Measurements from ENCODE around the gene LRRC8B.
"Not testable (repeated sequence)": the region's sequence is repeated elsewhere in the genome, so short reads cannot be mapped to it uniquely, and the experiment has no call there.

Gene LRRC8B

DNA sequence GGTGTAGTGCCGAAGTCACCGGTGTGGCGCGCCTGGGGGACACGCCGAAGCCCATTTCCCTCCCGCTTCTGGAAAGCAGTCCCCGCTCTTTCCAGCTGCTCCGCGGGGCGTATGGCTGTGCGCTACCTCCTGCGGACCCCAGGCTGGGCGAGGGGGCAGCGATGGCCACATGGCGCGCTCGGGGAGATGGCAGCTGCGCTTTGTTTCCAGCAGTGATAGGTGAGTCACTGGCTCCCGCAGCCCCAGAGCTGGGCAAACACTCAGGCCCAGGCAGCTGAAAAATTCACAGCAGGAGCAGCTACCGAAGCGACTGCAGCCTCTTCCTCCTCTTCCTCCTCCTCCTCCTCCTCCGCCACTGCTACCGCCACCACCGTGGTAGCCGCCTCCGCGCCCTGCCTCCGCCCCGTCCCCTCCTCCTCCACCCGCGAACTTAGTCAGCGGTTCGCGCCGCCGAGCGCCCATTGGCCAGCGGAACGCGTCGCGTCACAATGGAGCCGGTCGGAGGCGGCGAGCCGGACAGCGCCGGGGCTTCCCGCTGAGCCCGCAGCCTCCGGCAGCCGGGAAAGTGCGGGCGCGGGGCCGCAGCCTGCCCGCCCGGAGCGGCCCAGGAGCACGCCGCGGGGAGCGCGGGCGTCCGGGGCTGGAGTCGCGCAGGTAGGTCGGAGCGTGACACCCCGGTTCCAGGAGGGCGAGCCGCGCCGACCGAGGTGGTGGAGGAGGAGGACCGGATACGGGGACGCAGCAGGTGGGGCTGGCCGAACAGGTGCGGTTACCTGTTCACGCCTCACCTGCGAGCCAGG is at the start of gene LRRC8B:
Gene LRRC8B, plus strand, starts transcription at position 461 of the 800 bp plus-strand sequence. CDS start 57,822 bp downstream, outside the sequence.
- peak; percentile 87 for DNase-seq

DNA sequence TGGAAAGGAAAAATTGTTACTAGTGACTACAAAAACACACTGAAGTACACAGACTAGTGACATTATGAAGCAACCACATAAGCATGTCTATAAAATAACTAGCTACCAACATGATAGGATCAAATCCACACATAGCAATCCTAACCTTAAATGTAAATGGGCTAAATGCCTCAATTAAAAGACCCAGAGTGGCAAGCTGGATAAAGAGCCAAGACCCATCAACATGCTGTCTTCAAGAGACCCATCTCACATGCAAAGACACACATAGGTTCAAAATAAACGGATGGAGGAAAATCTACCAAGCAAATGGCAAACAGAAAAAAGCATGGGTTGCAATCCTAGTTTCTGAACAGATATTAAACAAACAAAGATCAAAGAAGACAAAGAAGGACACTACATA is 49.4 kb upstream of the LRRC8B start:
- no peak for DNase-seq

DNA sequence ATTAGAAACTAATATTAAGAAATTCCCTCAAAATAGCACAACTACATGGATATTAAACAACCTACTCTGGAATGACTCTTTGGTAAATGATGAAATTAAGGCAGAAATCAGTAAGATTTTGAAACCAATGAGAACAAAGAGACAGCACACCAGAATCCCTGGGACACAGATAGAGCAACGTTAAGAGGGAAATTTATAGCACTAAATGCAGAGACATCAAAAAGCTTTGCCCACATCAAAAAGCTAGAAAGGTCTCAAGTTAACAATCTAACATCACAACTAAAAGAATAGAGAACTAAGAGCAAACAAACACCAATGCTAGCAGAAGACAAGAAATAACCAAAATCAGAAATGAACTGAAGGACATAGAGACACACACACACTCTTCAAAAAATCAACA is 48.6 kb upstream of the LRRC8B start:
- DNase-seq, result no peak

DNA sequence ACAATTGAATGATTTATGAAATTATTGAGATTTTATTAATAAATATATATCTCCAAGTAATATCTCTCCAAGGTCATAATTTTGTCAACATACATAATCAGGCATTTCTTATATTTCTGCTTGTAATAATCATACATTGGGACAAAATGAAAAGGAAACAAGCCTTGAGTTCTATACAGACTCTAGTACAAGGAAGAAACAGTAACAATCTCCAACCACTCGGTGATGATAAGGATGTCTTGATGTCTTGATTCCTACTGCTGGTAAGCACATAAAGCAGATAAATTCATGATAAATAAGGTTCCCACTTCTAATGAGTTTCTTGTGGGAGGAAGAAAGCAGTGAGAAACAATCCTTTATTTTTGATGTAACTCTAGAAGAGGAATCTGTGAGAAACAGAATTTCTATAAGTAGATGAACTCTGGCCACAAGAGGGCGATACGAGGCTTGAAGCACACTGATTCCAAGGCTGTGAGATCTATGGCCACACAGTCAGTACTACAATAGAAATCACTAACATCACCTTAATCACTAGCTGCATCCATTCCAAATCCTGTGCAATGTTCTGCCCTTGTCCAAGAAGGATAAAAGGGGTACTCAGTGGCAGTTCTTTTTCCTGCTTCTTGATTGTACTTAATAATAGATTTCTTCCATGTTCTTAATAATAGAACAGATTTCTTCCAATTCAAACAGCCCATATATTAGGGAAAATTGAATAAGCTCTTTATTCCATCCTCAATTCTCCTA is 41.4 kb upstream of the LRRC8B start:
- DNase-seq, result peak; percentile 65

DNA sequence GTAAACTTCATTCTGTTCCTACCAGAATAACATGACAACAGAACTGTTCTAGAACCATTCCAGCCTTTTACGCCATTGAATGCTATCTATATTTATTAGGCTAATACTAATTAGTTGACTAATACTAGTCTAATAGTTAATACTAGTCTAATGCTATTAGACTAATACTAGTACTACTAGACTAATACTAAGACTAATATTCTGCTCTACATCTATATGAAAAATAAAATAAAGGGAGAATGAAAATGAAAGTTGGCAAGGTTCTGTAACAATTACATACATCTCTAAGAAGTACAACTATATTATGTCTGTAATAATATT is 40.9 kb upstream of the LRRC8B start:
- DNase-seq, result no peak

DNA sequence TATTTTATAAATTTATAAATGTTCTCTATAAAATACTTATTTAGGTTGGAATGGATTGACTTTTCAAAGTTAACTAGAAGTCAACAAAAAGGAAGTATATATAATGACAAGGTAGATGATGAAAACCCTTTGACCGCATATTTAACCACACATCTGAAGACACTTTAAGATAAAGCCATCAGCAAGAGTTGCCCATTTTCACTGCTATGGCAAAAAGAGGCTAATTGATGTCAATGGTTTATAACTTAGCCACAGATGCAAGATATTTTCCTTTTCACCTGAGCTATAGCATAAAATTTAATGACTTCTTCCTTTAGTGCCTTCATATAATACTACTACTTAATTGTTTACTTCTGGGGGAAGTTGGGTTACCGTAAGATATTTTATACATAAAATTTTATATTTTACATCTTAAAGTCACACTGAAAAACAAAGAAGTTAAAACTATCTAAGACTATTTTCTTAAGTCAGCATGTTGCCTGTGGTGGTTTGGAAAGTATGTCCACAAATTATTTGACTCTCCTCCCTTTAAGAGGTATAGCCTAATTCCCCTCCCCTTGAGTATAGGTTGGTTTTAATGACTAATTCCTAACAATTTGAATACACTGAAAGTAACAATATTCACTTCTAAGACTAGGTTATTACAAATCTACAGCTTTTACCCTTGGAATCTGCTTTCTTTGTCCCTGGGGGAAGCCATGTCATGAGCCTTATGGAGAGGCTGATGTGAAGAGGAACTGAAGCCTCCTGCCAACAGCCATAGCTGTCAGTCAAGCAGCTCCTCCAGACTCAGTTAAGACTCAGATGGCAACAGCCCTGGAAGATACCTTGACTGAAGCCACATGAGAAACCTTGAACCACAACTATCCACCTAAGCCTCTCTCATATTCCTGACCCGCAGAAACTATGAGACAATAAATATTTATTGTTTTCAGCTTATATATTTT is 40.3 kb upstream of the LRRC8B start:
- no peak for DNase-seq

DNA sequence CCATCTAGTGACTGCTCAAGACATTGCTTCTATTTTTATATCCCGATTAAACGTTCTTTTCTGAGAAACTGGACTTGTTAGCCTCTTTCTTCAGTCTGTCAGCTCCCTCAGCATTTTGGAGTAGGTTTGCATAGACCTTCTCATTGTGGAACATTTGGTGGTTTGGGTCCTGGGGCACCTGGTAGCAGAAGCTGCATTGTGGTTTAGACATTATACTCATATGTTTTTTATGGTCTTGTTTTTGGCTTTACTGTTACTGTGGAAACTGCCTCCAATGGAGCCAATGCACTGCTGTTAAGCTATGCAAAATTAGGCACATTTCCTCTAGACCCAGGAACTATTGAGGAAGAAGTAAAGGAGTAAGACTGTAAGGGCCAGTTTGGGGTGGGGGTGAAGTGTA is 36.7 kb upstream of the LRRC8B start:
- no peak for DNase-seq

DNA sequence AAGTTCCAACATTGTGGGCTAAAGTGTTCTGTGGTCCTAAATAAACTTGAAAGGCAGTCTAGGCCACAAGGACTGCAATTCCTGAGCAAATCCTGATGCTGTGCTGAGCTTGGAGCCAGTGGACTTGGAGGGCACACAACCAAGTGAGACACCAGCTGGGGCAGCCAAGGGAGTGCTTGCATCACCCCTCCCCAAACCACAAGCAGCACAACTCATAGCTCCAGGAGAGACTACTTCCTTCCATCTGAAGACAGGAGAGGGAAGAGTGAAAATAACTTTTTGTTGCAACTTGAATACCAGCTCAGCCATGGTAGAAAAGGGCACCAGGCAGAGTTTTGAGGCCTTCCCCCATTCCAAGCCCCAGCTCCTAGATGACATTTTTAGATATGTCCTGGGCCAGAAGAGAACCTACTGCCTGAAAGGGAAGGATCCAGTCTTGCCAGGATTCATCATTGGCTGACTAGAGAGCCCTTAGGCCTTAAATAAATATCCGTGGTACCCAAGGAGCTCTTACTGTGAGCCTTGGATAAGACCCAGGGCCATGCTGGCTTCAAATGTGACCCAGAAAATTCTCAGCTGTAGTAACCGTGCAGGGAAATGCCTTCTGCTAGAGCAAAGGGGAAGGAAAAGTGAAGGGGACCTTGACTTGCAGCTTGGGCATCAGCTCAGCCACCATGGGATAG is 35.4 kb upstream of the LRRC8B start:
- no peak for DNase-seq

DNA sequence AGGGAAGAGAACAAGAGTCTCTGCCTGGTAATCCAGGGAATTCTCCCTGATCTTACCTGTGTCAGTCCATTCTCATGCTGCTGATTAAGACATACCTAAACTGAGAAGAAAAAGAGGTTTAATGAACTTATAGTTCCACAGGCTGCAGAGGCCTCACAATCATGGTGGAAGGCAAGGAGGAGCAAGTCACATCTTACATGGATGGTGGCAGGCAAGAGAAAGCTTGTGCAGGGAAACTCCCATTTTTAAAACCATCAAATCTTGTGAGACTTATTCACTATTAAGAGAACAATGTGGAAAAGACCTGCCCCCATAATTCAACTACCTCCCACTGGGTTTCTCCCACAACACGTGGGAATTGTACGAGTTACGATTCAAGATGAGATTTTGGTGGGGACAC is 34.2 kb upstream of the LRRC8B start:
- DNase-seq, result no peak

DNA sequence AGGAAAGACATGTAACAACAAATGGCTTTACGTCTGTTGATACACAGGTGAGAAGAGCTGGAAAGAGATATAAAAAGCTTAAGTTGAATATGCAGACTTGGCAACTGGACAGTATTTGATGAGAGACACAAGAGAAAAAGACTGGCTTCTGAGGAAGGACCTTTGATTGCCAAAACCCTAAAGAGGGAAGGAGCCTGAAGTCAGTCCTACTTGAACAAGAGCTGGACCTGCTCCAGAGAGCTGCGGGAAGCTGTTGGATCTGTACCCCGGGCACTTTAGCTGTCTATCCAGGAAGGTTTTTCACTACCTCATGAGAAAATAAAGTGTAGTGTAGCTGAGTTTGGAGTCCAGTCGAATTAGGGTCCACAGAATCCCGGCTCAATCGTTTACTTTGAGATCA is 25.3 kb upstream of the LRRC8B start:
- no peak for DNase-seq

DNA sequence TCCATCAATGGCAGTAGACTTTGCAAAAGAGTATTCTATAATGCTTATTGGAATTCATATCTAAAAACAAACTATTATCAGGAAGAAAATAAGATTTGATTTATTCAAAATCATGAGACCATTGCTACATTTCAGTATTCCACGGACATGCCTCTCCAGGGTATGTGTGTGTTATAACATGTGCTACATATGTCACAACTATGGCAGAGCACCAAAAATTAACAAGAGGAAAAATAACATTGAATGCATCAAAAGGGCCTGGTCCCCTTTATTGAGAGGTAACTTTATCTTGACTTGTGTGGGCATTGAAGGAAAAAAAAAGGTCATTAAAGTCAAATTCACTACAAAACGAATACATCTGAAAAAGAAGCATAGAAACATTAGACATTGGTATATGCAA is 22.6 kb upstream of the LRRC8B start:
- no peak for DNase-seq

DNA sequence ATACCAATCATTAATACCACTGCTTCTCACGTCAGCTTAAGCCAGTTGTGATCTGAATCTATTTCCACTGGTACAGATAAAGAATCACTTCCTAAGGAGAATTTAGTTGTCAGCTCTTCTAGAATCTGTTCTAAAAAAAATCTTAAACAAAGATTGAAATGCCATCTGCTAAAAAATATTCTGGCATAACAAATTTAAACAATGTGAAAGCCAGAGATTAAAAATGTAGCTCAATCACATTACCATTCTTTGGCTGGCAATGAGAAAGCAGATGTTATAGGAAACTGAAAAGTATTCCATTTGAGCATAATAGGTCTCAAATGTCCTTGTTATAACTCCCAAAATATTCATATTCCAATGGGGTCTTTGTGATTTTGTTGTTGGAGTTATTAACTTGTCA is 21.7 kb upstream of the LRRC8B start:
- no peak for DNase-seq

DNA sequence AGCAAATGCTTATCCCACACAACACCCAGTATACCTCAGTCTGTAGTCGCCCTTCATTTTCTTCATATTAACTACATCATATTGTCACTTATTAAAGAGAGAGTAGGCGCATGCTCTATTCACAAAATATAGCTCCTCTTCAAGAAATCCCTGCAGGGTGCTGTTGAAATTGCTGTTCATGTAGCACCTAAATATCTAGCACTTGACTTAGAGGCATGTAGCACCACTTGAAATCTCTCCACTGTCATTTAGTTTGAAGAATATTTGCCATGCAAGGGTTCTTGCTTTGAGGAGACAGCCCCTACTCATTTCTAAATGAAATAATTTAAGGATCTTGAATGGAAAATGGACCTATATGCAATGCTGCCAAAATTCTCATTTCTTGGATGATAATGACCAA is 20.9 kb upstream of the LRRC8B start:
- no peak for DNase-seq

DNA sequence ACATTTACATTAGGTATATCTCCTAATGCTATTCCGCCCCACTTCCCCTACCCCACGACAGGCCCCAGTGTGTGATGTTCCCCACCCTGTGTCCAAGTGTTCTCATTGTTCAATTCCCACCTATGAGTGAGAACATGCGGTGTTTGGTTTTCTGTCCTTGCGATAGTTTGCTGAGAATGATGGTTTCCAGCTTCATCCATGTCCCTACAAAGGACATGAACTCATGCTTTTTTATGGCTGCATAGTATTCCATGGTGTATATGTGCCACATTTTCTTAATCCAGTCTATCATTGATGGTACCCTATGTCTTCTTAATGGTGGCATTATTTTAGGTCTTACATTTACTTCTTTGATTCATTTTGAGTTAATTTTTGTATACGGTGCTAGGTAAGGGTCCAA is 14.6 kb upstream of the LRRC8B start:
- DNase-seq, result not testable (repeated sequence)

DNA sequence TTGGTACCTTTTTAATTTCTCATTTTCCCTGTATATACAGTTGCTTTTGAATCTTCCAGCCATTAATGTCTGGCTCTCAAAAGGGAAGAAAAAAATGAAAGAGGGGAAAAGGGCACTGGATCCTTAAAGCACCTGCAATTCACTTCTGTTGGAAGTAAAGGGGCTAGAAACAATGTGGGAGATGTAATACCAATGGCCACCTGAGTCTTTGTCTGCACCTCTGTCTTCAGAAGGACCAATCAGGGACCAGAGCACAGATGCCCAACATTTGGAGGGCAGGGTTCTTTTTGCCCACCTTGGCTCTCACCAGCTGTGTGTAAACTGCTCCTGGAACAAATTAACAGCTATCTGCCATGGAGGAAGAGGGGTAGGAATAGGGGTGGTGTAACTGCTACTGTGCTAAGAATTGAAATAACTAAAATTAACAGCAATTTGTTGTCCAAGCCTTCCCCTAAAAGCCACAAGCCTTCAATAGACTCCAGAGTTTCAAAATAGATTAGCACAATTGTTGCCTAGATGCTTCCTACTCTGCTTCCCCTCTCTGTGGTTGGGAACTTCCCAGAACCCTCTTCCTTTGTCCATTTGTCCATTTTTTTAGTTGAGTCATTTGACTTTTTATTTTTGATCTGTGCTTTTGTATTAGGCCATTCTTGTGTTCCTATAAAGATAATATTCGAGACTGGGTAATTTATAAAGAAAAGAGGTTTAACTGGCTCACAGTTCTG is 11.5 kb upstream of the LRRC8B start:
- no peak for DNase-seq

DNA sequence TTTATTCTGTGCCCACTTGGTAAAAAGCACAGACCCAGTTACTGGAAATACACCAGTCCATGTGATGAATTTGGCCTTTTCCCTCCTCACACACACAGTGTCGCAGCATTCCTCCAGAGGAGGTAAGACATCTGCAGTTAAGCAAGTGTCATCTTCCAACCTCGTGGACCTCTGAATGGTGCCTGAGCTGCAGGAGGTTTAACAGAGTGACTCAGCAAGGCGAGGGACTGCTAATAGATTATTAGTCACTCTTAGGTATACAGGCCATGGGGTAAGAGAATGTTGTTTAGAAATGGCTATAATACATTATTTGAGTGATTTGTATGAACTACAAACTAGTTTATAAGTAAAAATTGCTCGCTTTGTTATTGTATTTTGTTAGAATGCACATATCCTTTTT is 8.6 kb upstream of the LRRC8B start:
- DNase-seq, result no peak

DNA sequence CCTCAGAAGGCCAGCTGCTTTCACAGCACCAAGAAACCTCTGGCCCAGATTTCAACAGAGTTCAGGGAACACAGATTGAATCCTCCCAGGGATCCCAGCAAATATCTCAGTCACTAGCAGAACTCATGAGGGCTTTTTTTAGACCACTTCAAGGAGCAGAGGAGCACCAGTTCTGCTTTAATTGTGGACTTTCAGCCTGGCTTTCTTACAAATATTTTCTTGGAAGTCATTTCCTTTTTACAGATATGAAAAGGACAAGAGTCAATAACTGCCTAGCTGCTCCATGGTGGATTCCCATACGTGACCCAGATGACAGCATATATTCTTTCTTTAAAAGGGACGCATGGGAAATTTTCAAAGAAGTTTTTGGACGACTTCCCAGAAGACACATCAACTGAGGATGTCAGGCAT is 6.4 kb upstream of the LRRC8B start:
- no peak for DNase-seq

DNA sequence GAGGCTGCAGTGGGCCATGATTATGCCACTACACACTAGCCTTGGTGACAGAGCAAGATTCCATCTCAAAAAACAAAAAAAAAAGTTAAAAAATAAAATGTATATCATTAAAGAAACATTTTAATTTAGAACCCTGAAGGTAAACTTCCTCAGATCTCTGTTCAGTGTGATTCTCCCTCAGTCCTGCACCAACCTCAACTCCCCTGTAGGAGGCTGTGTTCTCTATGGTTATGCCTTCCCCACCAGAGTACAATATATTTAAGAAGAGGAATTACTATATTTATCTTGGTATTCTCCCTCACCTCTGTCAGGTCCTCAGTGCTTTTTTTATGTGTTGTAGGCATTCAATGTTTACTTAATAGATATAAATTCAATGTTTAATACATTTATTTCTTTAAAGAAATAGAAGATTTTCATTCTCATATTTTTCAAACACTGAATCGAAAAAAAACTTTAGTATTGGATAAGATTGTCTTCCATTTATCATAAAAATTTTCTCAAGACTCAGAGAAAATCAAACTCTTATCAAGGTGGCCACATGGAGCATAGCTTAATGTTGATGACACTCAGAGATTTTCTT is 4.8 kb upstream of the LRRC8B start:
- DNase-seq, result no peak

DNA sequence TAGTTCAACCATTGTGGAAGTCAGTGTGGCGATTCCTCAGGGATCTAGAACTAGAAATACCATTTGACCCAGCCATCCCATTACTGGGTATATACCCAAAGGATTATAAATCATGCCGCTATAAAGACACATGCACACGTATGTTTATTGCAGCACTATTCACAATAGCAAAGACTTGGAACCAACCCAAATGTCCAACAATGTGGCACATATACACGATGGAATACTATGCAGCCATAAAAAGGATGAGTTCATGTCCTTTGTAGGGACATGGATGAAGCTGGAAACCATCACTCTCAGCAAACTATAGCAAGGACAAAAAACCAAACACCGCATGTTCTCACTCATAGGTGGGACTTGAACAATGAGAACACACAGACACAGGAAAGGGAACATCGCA is 2.7 kb upstream of the LRRC8B start:
- DNase-seq, result not testable (repeated sequence)

DNA sequence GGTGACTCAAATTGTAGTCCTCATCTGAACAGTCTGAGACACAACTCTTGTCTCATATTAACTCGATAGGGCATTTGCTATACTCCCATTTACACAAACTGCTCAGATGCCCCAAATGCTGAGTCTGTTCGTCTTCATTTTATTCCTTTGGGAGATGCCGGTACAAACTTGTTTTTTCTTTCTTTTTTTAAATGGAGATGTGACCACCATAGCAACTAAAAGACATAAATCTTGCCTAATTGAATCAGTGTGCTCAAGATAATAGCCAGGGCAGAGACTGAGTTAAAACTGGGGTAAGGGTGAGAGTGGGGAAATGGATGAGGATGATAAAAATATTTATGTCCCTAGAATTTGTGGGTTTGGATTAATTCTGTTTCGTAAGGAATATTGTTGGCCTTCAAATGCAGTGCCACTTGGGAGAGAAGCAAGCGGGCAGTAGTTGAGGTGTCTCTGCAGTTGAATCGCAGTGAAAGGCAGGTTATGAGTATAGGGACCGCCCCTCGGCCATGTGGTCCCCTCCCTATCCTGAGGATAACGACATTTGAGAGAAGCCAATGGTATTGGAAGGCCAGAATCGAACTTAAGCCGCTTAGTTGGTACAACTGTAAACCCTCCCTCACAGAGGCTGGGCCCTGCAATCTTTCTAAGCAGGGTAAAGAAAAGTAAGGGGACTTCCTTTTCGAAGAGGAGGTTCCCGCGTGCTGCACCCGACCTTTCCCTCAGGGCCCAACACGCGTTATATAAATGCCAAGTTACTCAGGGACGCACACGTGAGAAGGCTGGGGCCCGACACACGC is 859 bp upstream of the LRRC8B start:
- DNase-seq, result peak; percentile 59
